HepG2 (cell line): ENCODE data around the gene HSF2BP.

Experiments used
- ASH2L ChIP-seq: fragments of 300-600, 200-600 bp; sonication (generic); IDR thresholded peaks from 2 replicates; pipeline ENCODE4 v1.7.0; 2017; ENCODE audit warnings: low read depth, mild to moderate bottlenecking, moderate library complexity, mixed read lengths, low read length; ENCODE audit not compliant: insufficient read length
- GLI4 ChIP-seq: sonication (generic); formaldehyde crosslinking; IDR thresholded peaks from 2 replicates; pipeline ENCODE4 v1.5.1; 2020; ENCODE audit warnings: missing genetic modification reagents, mild to moderate bottlenecking, moderate library complexity, borderline replicate concordance
- ZFP36L2 ChIP-seq: sonication (generic); formaldehyde crosslinking; IDR thresholded peaks from 2 replicates; pipeline ENCODE4 v1.4.0; 2020; ENCODE audit warnings: missing genetic modification reagents
- ZNF24 ChIP-seq: fragments of 450-650 bp; IDR thresholded peaks from 2 replicates; pipeline ENCODE4 v1.6.1; 2017; ENCODE audit warnings: antibody characterized with exemption, mild to moderate bottlenecking

DNA sequence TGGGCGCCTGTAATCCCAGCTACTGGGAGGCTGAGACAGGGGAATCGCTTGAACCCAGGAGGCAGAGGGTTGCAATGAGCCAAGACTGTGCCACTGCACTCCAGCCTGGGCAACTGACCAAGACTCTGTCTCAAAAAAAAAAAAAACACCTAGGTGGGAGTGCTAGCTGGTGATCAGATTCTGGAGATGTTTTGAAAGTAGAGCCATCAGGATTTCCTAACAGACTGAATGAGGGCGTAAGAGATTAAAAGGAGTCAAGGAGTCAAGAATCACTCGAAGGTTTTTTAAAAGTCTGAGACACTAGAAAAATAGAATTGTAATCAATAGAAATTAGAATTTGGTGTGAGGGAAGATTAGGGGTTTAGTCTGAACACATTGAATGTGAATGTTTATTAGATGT, 73.8 kb downstream of the HSF2BP start:
- TF ChIP-seq GLI4 (CRISPR knock-in tag) (no peak), ASH2L (no peak), ZFP36L2 (CRISPR knock-in tag) (no peak), ZNF24 (no peak)
